ENCODE measurements around the gene SYF2. TPM values are rescaled to one million over a fixed set of nuclear protein-coding genes. Genes with fewer than 3 reads are reported as not detected.
"Not testable (repeated sequence)": the region's sequence is repeated elsewhere in the genome, so short reads cannot be mapped to it uniquely, and the experiment has no call there.

Gene SYF2
- total and polyA plus RNA-seq, 2 donors, result 54.7 to 91.9 TPM

DNA sequence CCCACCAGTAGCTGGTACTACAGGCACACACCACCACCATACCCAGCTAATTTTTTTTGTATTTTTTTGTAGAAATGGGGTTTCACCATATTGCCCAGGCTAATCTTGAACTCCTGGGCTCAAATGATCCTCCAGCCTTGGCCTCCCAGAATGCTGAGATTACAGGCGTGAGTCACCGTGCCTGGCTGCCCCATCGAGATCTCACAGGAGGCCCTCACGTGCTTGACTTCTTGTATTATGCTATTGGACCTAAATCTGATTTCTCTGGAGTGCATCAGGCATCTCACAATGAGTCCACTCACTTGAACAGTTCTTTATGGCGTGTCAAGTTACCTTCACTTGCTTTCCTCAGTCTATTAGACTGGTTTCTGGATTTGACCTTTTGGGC is 24.3 kb upstream of the SYF2 start:
- WGBS, result 91% methylated on average over 5 of the region's 5 CpGs
- Histone ChIP-seq H3K27ac (ENCODE audit: low read depth) (no peak overlapping the region), H3K36me3 (ENCODE audit: insufficient read depth) (no peaks in the 10 kb centered on the region), H3K4me1 (ENCODE audit: insufficient read depth) (no peaks in the 10 kb centered on the region), H3K4me3 (ENCODE audit: low read depth, low read length) (no peak overlapping the region)
- no peak for DNase-seq (ENCODE audit: extremely low spot score)

DNA sequence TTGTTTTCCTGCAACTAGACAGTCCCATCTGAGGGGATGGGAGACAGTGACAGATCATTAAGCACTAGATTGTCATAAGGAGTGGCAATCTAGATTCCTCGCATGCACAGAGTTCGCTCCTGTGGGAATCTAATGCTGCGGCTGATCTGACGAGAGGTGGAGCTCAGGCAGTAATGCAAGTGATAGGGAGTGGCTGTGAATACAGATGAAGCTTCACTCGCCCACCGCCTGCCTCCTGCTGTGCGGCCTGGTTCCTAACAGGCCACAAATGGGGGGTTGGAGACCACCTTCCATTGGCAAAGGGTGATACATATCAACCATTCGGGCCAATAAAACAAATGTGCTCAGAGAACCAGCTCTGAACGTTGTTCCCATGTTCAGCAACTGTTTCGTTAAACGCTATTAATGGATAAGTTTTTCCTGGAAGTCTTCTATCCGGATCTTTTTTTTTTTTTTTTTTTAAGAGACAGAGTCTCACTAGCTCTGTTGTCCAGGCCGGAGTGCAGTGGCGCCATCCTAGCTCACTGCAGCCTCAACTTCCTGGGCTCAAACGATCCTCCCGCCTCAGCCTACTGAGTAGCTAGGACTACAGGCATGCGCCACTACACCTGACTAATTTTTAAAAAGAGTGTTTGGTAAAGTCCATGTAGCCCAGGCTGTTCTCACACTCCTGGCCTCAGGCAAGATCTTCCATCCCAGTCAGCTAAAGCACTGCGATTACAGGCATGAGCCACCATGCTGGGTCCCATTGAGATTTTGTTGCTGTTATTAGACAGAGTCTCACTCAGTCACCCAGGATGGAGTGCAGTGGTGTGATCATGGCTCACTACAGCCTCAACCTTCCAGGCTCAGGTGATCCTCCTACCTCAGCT is 23.6 kb upstream of the SYF2 start:
- no peak overlapping the region for H3K4me3 ChIP-seq (ENCODE audit: low read depth, low read length)
- H3K36me3 ChIP-seq (ENCODE audit: insufficient read depth), result no peaks in the 10 kb centered on the region
- H3K4me1 ChIP-seq (ENCODE audit: insufficient read depth), result no peaks in the 10 kb centered on the region
- 72% methylated on average over 18 of the region's 18 CpGs for WGBS
- DNase-seq (ENCODE audit: extremely low spot score), result no peak
- H3K27ac ChIP-seq (ENCODE audit: low read depth), result no peak overlapping the region

DNA sequence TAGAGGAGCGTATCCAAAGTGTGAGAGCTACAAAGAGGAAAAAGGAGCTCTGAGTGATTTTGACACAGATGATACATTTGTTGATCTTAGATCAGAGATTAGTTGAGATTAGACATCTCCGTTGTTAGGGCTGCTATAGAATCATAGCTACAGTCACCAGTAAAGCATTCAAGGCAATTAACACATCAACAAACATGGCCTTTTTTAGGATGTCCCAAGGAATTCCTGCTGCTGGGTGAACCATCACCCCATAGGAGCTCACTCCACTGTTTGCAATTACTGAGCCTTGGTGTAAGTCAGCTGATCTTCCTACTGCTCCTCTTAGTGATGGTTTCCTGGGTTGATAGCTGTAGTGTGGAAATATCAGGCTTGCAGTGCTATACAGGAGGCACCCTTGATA is 21.6 kb upstream of the SYF2 start:
- WGBS, result 61% methylated on average over 2 of the region's 2 CpGs
- H3K4me3 ChIP-seq (ENCODE audit: low read depth, low read length), result no peak overlapping the region

DNA sequence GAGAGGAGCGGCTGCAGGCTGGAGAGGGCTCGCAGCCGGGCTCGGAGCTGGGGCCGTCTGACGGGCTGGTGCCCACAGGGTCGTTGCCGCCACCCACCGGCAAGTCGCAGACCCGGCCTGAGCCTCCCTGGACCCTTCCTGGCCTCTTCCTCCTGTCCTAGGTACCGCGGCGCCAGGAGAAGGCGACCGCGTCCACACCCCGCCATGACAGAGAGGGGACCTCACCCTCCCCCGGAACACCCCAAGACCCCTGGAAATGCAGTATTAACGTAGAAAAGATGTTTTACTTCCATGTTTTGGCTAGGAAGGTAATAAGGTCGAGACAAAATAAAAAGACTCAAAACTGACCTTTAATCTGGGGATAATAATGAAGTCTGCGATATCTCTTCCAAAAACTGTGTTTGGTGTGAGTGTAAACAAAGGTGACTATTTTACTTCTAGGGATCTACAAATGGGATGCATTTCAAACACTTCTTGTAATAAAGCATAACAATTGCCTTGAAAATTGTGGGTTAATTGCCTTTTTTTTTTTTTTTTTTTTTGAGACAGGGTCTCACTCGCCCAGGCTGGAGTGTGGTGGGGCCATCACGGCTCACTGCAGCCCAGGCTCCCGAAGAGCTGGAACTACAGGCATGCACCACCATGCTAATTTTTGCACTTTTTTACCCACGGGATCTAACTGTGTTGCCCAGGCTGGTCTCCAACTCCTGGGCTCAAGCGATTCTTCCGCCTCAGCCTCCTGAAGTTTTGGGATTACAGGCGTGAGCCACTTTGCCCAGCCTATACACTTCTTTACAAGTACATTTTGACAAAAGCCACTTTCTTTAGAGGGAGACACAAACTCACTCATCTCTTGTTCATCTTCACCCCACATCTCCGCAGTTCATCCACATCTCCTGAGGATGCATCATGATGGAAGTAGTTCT is 15.8 kb upstream of the SYF2 start:
- Histone ChIP-seq H3K36me3 (ENCODE audit: insufficient read depth) (no peaks in the 10 kb centered on the region), H3K4me1 (ENCODE audit: insufficient read depth) (peaks cover 2% of the 10 kb centered on the region), H3K27ac (ENCODE audit: low read depth) (peak overlapping the region; percentile 70), H3K4me3 (ENCODE audit: low read depth, low read length) (peak overlapping the region; percentile 51)
- 21% methylated on average over 30 of the region's 30 CpGs for WGBS
- no peak for DNase-seq (ENCODE audit: extremely low spot score)

More for the DNA sequence above, 21.6 kb upstream of the SYF2 start:
- Histone ChIP-seq H3K4me1 (ENCODE audit: insufficient read depth) (no peaks in the 10 kb centered on the region), H3K36me3 (ENCODE audit: insufficient read depth) (no peaks in the 10 kb centered on the region), H3K27ac (ENCODE audit: low read depth) (no peak overlapping the region)
- DNase-seq (ENCODE audit: extremely low spot score), result no peak

DNA sequence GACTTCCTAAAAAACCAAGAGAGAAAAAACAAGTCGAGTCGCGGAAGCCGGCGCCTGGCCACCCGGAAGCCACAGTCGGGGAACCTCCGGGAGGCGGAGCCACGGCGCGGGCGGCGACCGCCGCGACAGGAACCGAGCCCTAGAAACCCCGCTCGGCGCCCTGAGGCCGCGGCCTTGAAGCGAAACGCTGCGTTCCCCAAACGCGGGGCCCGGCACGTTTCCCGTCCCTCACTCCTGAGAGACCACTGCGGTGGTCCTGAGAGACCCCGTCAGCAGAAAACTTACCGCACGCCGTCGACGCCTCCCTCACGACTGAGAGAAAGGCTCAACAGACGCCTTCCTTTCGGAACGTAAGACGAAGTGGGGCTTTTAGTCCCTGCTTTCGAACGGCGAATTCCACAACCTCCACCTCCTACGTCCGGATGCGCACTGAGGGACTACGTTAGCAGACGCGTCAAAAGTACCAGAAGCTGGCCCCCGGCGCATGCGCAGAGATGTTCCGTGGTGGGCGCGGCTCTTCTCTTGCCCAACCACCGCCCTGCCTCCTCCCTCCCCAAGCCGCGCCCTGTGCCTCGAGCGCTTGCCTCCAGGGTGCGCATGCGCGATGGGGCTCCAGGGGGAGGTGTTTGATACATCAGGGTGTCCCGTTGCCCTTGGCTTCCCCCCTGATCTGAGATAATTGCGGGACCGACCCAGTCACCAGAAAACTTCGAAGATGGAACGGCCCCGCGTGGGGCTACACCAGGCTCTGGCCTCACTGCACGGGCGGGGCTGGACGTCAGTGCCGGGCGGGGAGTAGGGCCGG is 14.9 kb upstream of the SYF2 start, which contains the start of gene RSRP1:
RSRP1 (minus strand) TSS at position 431 of the 805 bp plus-strand sequence. CDS start 491 bp downstream, outside the sequence.
- peaks cover 2% of the 10 kb centered on the region for H3K4me1 ChIP-seq (ENCODE audit: insufficient read depth)
- peak; percentile 97 for DNase-seq (ENCODE audit: extremely low spot score)
- peaks cover 4% of the 10 kb centered on the region for H3K36me3 ChIP-seq (ENCODE audit: insufficient read depth)
- under 1% methylated on average over 79 of the region's 79 CpGs for WGBS
- peak within 1 kb of the TSS; percentile 99 for H3K27ac ChIP-seq (ENCODE audit: low read depth)
- H3K4me3 ChIP-seq (ENCODE audit: low read depth, low read length), result peak within 1 kb of the TSS; percentile 81

DNA sequence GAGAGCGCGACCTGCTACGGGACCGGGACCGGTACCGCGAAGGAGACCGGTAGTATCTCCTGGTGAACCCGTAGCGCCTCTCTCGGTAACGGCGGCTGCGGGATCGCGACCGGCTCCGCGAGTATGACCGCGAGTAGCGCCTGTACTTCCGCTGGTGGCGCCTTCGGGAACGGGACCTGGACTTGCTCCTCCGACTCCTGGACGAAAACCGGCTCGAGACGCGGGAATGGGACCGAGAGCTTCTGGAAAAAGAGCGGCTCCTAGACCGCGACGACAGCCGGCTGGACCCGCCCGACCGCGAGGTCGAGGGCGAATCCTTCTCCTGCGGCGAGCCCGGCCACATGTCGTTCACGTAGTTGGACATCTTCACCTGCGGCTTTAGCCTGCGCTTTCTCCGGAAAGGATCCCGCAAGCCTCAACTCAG is 14.3 kb upstream of the SYF2 start:
- Histone ChIP-seq H3K27ac (ENCODE audit: low read depth) (peak overlapping the region; percentile 61), H3K4me3 (ENCODE audit: low read depth, low read length) (peak overlapping the region; percentile 81), H3K4me1 (ENCODE audit: insufficient read depth) (peaks cover 2% of the 10 kb centered on the region), H3K36me3 (ENCODE audit: insufficient read depth) (peaks cover 4% of the 10 kb centered on the region)
- DNase-seq (ENCODE audit: extremely low spot score), result no peak
- under 1% methylated on average over 53 of the region's 53 CpGs for WGBS

DNA sequence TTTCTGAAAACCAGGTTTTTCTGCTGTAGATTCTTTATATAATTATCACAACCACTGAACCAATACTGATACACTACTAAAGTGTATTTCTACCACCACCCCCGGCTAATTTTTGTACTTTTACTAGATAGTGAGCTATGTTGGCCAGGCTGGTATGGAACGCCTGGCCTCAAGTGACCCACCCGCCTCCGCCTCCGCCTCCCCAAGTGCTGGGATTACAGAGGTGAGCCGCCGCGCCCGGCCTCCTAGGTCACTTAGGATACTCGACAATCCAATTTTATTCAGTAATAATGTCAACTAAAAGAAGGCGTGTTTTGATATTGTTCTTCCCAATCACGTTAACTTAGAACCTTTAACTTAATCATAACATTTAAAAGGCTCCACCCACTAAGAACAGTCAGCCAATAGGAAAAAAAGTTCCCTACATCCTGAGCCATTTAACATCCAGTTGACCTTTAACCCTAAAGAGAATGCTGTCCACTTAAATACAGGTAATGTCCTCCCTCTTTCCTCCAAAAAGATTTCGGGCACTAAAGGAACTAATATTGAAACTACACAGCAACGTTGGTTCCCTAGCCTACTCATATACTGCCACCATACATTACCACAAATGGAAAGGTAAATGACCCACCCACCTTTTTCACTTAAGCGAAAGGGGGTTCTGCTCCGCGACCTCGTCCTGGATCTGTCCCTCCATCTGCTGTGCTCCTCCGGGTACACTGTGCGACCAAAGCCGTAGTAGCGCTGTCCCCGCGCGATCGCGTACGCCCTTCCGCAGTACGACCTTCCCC is 13.7 kb upstream of the SYF2 start:
- Histone ChIP-seq H3K4me3 (ENCODE audit: low read depth, low read length) (peak overlapping the region; percentile 81), H3K36me3 (ENCODE audit: insufficient read depth) (peaks cover 4% of the 10 kb centered on the region), H3K4me1 (ENCODE audit: insufficient read depth) (peaks cover 2% of the 10 kb centered on the region), H3K27ac (ENCODE audit: low read depth) (peak overlapping the region; percentile 74)
- DNase-seq (ENCODE audit: extremely low spot score), result no peak
- 20% methylated on average over 30 of the region's 30 CpGs for WGBS

DNA sequence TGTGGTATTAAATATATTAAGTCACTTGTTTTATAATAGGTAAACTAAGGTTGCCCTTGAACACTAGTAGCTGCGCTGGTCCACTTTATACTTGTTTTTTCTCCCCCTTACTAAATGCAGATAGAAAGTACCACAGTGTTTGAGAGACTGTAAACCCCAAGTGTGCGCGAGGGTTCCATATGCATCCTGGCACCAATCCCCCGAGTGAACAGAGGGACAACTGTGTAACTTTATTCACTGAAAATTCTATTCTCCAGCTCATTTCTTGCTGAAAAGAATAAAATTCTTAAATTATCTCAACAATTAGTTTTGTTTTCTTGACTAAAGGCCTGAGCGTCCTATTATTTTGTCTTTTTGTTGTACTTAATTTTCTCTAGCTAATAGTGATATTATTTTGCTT is 13.1 kb upstream of the SYF2 start:
- Histone ChIP-seq H3K4me3 (ENCODE audit: low read depth, low read length) (peak overlapping the region; percentile 2), H3K36me3 (ENCODE audit: insufficient read depth) (peaks cover 4% of the 10 kb centered on the region), H3K27ac (ENCODE audit: low read depth) (no peak overlapping the region), H3K4me1 (ENCODE audit: insufficient read depth) (peaks cover 2% of the 10 kb centered on the region)
- no peak for DNase-seq (ENCODE audit: extremely low spot score)
- WGBS, result 79% methylated on average over 5 of the region's 5 CpGs

DNA sequence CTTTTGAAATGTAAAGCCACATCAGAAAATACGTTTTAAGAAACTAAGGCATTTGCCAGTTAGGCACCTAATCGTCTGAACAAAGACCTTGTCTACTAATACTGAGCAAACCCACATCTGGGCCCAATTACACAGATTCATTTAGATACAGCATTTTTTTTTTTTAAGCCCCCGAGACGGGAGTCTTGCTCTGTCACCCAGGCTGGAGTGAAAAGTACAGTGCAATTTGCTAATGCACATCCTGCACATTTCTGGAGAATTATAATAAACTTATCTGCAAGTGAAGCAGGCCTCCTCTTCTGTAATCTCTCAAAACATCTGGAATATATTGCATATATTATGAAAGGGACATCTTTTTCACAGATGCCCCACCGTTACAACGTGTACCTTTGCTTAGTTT is 11.6 kb upstream of the SYF2 start:
- H3K27ac ChIP-seq (ENCODE audit: low read depth), result no peak overlapping the region
- H3K4me1 ChIP-seq (ENCODE audit: insufficient read depth), result peaks cover 2% of the 10 kb centered on the region
- peaks cover 4% of the 10 kb centered on the region for H3K36me3 ChIP-seq (ENCODE audit: insufficient read depth)
- 45% methylated on average over 6 of the region's 6 CpGs for WGBS
- H3K4me3 ChIP-seq (ENCODE audit: low read depth, low read length), result no peak overlapping the region
- no peak for DNase-seq (ENCODE audit: extremely low spot score)

DNA sequence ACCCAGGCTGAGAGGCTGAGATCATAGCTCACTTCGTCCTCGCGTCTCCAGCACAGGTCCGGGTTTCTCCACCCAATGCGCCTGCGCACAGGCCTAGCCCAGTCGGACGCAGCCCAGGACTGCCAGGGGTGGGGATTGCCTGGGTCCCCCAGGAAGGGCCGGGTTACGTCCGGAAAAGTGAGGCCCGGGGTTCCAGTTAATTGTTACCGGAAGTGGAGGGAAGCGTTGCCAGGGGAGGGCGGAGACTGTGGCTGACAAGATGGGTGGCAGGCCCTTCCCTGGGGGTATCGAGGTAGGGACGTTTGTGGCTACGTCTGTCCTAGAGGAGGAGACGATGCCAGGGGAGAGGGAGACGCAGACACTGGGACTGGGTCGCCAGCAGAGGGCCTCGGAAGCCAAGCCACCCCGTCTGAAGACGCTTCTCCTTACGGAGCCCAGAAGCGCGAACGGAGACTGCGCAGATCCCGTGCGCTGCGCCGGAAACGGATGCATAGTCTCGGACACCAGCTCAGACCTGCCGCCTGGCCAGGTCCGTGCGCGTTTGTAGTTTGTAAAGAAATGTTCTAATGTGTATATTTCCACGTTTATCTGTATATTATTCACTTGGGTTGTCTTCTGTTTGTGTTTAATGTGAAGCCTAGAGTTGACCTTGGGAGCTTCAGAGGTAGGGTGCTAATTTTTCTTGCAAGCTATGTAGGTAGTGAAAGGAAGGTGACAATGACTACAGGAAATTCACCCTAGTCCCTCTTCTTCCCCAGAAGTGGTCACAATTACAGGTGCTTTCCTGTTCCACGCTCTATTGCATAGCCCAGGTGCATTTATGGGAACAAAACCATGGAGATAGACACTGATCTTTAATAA is 7.6 kb upstream of the SYF2 start:
- H3K4me1 ChIP-seq (ENCODE audit: insufficient read depth), result no peaks in the 10 kb centered on the region
- under 1% methylated on average over 41 of the region's 41 CpGs for WGBS
- H3K4me3 ChIP-seq (ENCODE audit: low read depth, low read length), result peak overlapping the region; percentile 40
- peak overlapping the region; percentile 95 for H3K27ac ChIP-seq (ENCODE audit: low read depth)
- H3K36me3 ChIP-seq (ENCODE audit: insufficient read depth), result peaks cover 4% of the 10 kb centered on the region
- DNase-seq (ENCODE audit: extremely low spot score), result peak; percentile 86

DNA sequence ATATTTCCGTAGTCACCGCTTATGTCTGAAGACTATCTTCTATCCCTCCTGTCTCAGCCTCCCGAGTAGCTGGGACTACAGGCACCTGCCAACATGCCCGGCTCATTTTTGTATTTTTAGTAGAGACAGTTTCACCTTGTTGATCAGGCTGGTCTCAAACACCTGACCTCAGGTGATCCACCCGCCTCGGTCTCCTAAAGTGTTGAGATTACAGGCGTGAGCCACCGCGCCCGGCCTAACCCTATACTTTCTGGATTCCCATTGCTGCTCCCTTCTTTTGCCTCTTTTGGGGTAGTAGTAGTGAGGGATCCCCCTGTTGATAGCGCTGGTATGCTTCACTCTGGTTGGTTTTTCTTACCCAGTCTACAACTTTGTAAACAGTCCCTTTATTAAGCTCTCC is 5.7 kb upstream of the SYF2 start:
- H3K27ac ChIP-seq (ENCODE audit: low read depth), result peak overlapping the region; percentile 10
- DNase-seq (ENCODE audit: extremely low spot score), result no peak
- H3K4me3 ChIP-seq (ENCODE audit: low read depth, low read length), result no peak overlapping the region
- WGBS, result 90% methylated on average over 11 of the region's 11 CpGs
- H3K4me1 ChIP-seq (ENCODE audit: insufficient read depth), result no peaks in the 10 kb centered on the region
- H3K36me3 ChIP-seq (ENCODE audit: insufficient read depth), result peaks cover 4% of the 10 kb centered on the region

DNA sequence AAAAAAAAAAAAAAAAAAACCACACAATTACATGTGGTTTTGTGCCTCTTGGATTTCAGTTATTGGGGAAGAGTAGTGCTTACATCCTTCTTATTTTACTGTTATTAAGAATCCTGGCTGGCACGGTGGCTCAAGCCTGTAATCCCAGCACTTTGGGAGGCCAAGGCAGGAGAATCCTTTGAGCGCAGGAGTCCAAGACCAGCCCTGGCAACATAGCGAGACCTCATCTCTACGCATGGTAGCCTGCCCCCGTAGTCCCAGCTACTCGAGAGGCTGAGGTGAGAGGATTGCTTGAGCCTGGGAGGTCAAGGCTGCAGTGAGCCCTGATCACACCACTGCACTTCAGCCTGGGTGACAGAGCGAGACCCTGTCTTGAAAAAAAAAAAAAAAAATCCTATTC is 4.0 kb upstream of the SYF2 start:
- not testable (repeated sequence) for H3K4me1 ChIP-seq (ENCODE audit: insufficient read depth); H3K27ac ChIP-seq (ENCODE audit: low read depth); DNase-seq (ENCODE audit: extremely low spot score); H3K36me3 ChIP-seq (ENCODE audit: insufficient read depth); H3K4me3 ChIP-seq (ENCODE audit: low read depth, low read length)
- WGBS, result 94% methylated on average over 7 of the region's 7 CpGs
